HEK293 (cell line): Measurements from ENCODE around the gene RIMS4.

ENCODE experiments used
- KLF10 ChIP-seq: fragments of 450-650 bp; IDR thresholded peaks from 2 replicates; pipeline ENCODE4 v1.5.1; 2018; ENCODE audit warnings: missing biosample characterization, mild to moderate bottlenecking, missing genetic modification characterization
- ZBTB21 ChIP-seq: fragments of 450-650 bp; formaldehyde crosslinking; IDR thresholded peaks from 2 replicates; pipeline ENCODE4 v1.5.1; 2017; ENCODE audit warnings: missing biosample characterization, missing genetic modification characterization
- ZFP3 ChIP-seq: fragments of 450-650 bp; formaldehyde crosslinking; IDR thresholded peaks from 2 replicates; pipeline ENCODE4 v1.5.1; 2016; ENCODE audit warnings: low read depth, missing biosample characterization, missing genetic modification characterization
- ZNF146 ChIP-seq: fragments of 450-650 bp; formaldehyde crosslinking; IDR thresholded peaks from 2 replicates; pipeline ENCODE4 v1.5.1; 2016; ENCODE audit warnings: missing biosample characterization, missing genetic modification characterization
- ZNF239 ChIP-seq: fragments of 450-650 bp; formaldehyde crosslinking; IDR thresholded peaks from 2 replicates; pipeline ENCODE4 v1.5.1; 2016; ENCODE audit warnings: missing biosample characterization, missing genetic modification characterization
- ZNF248 ChIP-seq: fragments of 450-650 bp; formaldehyde crosslinking; IDR thresholded peaks from 2 replicates; pipeline ENCODE4 v1.5.1; 2017; ENCODE audit warnings: missing biosample characterization, missing genetic modification characterization
- ZNF274 ChIP-seq, 2 experiments: fragments of 200-500 bp in 1 of 2; fragments of 450-650 bp in 1 of 2; sonication (Bioruptor generic) in 1 of 2; formaldehyde crosslinking in 1 of 2; IDR thresholded peaks; 2 replicates each; pipeline versions ENCODE4 v1.5.1 to v1.6.1; 2014 to 2016; ENCODE audit warnings: borderline replicate concordance in 1 of 2, inconsistent platforms in 1 of 2, low read length in 1 of 2, missing biosample characterization in 1 of 2, missing genetic modification characterization in 1 of 2
- ZNF324 ChIP-seq: fragments of 450-650 bp; formaldehyde crosslinking; IDR thresholded peaks from 2 replicates; pipeline ENCODE4 v1.5.1; 2016; ENCODE audit warnings: missing biosample characterization, missing genetic modification characterization
- ZNF600 ChIP-seq: fragments of 450-650 bp; formaldehyde crosslinking; IDR thresholded peaks from 2 replicates; pipeline ENCODE4 v1.5.1; 2016; ENCODE audit warnings: missing biosample characterization, missing genetic modification characterization
- ZNF768 ChIP-seq: fragments of 450-650 bp; formaldehyde crosslinking; IDR thresholded peaks from 2 replicates; pipeline ENCODE4 v1.5.1; 2018; ENCODE audit warnings: missing biosample characterization, mild to moderate bottlenecking, missing genetic modification characterization
- TF ChIP-seq, protein P1 (sequence below): fragments of 450-650 bp; IDR thresholded peaks from 2 replicates; pipeline ENCODE4 v1.5.1; 2018; ENCODE audit warnings: missing biosample characterization, mild to moderate bottlenecking, missing genetic modification characterization
- TF ChIP-seq, protein P2 (sequence below): fragments of 450-650 bp; formaldehyde crosslinking; IDR thresholded peaks from 2 replicates; pipeline ENCODE4 v1.5.1; 2016; ENCODE audit warnings: missing biosample characterization, missing genetic modification characterization
- TF ChIP-seq, protein P3 (sequence below): fragments of 450-650 bp; formaldehyde crosslinking; IDR thresholded peaks from 2 replicates; pipeline ENCODE4 v1.5.1; 2016; ENCODE audit warnings: missing biosample characterization, missing genetic modification characterization
- TF ChIP-seq, protein P4 (sequence below): fragments of 450-650 bp; formaldehyde crosslinking; IDR thresholded peaks from 2 replicates; pipeline ENCODE4 v1.5.1; 2016; ENCODE audit warnings: missing biosample characterization, missing genetic modification characterization

DNA sequence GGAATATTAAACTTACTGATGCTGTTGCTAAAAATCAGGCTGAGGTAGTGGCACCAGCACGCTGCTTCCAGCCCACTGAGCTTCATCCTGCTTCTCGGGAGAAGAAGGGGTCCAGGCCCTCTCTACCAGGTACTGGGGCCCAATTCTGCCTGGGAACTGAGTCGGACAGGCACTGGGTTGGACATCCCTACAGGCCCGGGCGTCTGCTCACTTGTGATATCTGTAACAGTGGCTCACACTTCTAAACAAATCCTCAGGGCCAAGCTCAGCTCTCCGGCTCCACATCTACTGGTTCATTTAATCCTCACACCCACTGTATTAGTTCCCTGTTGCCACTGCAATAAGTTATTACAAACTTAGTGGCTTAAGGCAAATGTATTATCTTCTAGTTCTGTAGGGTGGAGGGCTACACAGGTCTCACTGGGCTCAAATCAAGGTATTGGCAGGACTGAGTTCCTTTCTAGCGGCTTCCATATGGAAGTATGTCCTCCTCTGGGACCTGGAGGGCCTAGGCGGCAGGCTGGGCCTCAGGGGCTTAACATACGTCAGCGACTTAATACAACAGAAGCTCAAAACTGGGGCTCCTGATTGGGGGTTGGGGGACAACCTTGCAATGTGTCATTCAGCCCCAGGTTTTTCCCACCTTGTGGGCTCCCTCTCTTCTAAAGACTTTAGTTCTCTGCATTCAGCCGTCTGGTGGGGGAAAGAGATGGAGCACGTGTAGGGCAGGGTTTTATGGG lies 66.3 kb downstream of the RIMS4 start:
- TF ChIP-seq, protein P1, sequence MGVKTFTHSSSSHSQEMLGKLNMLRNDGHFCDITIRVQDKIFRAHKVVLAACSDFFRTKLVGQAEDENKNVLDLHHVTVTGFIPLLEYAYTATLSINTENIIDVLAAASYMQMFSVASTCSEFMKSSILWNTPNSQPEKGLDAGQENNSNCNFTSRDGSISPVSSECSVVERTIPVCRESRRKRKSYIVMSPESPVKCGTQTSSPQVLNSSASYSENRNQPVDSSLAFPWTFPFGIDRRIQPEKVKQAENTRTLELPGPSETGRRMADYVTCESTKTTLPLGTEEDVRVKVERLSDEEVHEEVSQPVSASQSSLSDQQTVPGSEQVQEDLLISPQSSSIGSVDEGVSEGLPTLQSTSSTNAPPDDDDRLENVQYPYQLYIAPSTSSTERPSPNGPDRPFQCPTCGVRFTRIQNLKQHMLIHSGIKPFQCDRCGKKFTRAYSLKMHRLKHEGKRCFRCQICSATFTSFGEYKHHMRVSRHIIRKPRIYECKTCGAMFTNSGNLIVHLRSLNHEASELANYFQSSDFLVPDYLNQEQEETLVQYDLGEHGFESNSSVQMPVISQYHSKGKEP (tag by site-specific recombination): no peak
- TF ChIP-seq ZNF239 (tag by site-specific recombination) (no peak), ZNF274 (IDR thresholded peaks at IDR 0.05; ENCODE audit: low read length) (no peak), ZNF274 (tag by site-specific recombination; IDR thresholded peaks at IDR 0.05; ENCODE audit: borderline replicate concordance) (no peak), ZNF146 (tag by site-specific recombination) (no peak), ZNF248 (tag by site-specific recombination) (no peak), ZBTB21 (tag by site-specific recombination) (no peak), ZFP3 (tag by site-specific recombination) (no peak), ZNF324 (tag by site-specific recombination) (no peak), KLF10 (no peak), ZNF768 (tag by site-specific recombination) (no peak), ZNF600 (no peak)
- TF ChIP-seq, protein P2, sequence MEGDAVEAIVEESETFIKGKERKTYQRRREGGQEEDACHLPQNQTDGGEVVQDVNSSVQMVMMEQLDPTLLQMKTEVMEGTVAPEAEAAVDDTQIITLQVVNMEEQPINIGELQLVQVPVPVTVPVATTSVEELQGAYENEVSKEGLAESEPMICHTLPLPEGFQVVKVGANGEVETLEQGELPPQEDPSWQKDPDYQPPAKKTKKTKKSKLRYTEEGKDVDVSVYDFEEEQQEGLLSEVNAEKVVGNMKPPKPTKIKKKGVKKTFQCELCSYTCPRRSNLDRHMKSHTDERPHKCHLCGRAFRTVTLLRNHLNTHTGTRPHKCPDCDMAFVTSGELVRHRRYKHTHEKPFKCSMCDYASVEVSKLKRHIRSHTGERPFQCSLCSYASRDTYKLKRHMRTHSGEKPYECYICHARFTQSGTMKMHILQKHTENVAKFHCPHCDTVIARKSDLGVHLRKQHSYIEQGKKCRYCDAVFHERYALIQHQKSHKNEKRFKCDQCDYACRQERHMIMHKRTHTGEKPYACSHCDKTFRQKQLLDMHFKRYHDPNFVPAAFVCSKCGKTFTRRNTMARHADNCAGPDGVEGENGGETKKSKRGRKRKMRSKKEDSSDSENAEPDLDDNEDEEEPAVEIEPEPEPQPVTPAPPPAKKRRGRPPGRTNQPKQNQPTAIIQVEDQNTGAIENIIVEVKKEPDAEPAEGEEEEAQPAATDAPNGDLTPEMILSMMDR: no peak
- TF ChIP-seq, protein P3, sequence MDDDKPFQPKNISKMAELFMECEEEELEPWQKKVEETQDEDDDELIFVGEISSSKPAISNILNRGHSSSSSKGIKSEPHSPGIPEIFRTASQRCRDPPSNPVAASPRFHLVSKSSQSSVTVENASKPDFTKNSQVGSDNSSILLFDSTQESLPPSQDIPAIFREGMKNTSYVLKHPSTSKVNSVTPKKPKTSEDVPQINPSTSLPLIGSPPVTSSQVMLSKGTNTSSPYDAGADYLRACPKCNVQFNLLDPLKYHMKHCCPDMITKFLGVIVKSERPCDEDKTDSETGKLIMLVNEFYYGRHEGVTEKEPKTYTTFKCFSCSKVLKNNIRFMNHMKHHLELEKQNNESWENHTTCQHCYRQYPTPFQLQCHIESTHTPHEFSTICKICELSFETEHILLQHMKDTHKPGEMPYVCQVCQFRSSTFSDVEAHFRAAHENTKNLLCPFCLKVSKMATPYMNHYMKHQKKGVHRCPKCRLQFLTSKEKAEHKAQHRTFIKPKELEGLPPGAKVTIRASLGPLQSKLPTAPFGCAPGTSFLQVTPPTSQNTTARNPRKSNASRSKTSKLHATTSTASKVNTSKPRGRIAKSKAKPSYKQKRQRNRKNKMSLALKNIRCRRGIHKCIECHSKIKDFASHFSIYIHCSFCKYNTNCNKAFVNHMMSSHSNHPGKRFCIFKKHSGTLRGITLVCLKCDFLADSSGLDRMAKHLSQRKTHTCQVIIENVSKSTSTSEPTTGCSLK: no peak
- TF ChIP-seq, protein P4, sequence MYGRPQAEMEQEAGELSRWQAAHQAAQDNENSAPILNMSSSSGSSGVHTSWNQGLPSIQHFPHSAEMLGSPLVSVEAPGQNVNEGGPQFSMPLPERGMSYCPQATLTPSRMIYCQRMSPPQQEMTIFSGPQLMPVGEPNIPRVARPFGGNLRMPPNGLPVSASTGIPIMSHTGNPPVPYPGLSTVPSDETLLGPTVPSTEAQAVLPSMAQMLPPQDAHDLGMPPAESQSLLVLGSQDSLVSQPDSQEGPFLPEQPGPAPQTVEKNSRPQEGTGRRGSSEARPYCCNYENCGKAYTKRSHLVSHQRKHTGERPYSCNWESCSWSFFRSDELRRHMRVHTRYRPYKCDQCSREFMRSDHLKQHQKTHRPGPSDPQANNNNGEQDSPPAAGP (tag by site-specific recombination): no peak
